NCI-H1694 treated with DMSO at 0.1 percent for 48 hours (cell line): ENCODE measurements around the gene MAST2.
"Not testable (repeated sequence)": the region's sequence is repeated elsewhere in the genome, so short reads cannot be mapped to it uniquely, and the experiment has no call there.

Experiments used
- DNase-seq: peaks from one replicate; lab custom pipeline; 2025; lab: John Stamatoyannopoulos, UW

Gene MAST2

DNA sequence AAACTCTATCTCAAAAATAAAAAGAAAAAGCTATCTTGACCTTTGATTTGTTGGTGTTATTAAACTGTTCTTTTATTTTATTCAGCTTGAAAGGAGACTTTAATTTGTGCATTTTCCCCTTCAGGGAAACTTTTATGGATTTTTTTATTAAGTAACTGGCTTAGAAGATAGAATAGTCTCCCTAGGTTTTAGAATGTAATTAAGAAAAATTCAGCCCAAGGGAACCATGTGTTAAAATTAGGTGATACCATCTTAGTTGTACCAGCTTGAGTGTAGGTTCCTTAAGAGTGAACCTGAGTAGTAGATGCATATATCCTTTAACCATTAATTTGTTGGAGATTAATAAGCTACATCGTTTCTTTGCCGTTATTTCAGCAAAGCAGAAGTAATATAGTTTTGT is 11.4 kb downstream of the MAST2 start:
- DNase-seq: no peak

GRCh38 chr1:45815667-45816458 is 12.5 kb downstream of the MAST2 start:
- no peak for DNase-seq

DNA sequence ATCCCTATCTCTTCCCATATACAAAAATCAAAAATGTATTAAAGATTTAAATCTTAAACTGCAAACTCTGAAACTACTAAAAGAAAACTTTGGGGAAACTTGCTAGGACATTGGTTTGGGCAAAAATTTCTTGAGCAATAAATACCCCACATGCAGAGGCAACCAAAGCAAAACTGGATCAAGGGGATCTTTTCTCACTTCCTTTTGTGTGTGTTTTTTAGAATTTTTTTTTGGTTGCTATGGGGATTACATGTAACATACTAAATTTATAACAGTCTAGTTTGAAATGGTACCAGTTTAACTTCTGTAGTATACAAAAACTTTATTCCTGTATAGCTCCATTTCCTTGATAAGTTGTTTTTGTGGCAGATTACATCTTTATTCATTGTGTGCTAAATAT is 16.8 kb downstream of the MAST2 start:
- DNase-seq: no peak

DNA sequence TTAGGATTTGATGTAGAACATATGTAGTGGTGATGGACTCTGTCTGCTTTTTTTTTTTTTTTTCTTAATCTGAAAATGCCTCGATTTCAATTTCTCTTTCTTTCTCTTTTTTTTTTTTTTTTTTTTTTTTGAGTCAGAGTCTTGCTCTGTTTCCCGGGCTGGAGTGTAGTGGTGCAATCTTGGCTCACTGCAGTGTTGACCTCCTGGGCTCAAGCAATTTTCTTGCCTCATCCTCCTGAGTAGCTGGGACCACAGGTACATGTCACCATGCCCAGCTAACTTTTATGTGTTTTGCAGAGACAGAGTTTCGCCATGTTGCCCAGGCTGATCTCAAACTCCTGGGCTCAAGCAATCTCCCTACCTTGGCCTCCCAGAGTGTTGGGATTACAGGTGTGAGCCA is 17.4 kb downstream of the MAST2 start:
- DNase-seq: no peak

GRCh38 chr1:45822644-45823043 is 19.2 kb downstream of the MAST2 start:
- DNase-seq: no peak

DNA sequence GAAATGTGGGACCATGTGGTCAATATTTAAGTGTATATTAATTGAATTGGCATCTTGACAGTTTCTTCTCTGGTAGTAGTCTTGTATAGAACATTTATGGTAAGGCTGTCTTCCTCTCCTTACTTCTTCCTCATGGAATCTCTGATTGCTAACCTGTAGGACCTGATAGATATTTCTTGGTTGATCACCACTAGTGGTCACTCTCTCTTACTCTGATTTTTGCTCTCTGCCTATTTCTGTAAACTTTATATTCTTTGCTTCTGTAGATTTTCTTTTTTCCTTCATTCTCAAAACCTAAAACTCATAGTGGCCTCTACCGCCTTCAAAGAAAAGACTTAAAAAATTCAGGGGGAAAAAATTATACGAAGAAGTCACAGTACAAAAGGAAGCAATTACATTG is 21.2 kb downstream of the MAST2 start:
- DNase-seq: no peak

DNA sequence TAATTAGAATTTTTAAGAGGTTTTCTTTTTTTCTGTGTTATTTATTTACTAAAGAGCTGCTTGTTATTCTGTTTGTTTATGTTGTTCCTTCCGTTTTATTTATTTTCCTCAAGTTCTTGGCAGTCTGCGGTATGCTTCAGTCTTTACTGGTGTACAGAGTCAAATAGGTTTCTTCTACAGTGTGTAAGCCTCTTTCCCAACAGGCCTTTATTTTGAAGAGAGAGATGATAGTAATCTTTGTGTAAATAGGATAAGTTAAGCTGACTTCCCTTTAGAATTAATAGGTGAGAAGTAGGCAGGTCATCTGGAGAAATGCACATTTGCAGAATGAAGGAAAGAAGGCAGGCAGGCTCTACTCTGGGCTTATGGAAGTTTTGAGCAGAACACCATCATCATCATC is 23.8 kb downstream of the MAST2 start:
- DNase-seq: no peak

DNA sequence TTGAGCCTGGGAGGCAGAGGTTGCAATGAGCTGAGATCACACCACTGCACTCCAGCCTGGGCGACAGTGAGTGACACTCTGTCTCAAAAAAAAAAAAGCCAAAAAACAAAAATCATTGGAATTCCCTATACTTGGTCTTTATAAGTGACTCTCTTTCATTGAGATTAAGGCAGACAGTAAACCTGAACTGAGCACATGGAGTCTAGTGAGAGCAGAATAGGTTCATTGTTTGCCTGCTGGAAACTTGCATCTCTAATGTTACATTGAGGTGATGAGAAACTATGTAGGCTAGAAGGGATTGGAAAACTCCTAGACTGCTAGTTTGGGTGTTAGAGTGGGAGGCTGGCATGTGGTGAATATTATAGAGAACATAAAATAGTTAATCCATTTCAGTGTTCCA is 25.4 kb downstream of the MAST2 start:
- DNase-seq: no peak

DNA sequence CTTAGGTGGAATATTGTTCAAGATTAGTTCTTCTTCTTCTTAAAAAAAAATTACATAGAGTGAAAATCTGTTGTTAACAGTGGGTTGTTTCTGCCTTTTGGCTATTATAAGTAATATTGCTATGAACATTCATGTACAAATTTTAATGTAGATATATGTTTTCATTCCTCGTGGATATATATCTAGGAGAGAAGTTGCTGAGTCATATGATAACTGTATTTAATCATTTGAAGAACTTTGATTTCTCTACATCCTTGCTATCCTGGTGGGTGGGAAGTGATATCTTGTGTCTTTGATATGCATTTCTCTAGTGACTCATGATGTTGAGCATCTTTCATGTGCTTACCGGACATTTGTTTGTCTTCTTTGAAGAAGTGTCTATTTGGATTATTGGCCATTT is 29.9 kb downstream of the MAST2 start:
- DNase-seq: no peak

- no peak for DNase-seq
Observed at GRCh38 chr1:45834689-45835088, 31.3 kb downstream of the MAST2 start.

DNA sequence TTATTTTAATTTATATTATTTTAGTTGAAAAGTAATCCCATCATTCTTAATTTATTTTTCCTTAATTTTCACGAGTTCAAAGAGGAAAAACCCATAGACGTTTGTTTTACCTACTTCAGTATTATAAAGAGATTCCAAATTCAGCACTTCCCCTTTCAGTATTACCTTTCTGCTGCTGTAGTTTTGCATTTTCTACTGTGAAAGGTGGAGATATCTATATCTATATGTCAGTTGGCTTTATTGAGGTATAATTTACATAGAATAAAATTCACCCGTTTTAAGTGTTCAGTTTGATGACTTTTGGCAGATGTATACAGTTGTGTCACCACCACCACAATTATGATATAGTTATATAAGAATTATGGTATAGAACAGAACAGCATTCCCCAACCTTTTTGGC is 33.0 kb downstream of the MAST2 start:
- no peak for DNase-seq

GRCh38 chr1:45836861-45837260 is 33.4 kb downstream of the MAST2 start:
- DNase-seq: not testable (repeated sequence)

DNA sequence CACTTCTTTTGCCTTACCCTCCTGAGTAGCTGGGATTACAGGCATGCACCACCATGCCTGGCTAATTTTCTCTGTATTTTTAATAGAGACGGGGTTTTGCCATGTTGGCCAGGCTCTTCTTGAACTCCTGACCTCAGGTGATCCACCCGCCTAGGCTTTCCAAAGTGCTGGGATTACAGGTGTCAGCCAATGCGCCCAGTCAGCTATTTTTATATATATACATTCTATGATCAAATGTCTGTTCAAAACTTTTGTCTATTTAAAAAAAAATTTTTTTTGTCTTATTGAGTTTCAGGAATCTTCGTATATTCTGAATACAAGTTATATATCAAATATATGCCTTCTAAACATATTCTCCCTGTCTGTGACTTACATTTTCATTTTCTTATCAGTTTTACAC is 34.9 kb downstream of the MAST2 start:
- DNase-seq: not testable (repeated sequence)

GRCh38 chr1:45840704-45841103 is 37.3 kb downstream of the MAST2 start:
- DNase-seq: no peak

DNA sequence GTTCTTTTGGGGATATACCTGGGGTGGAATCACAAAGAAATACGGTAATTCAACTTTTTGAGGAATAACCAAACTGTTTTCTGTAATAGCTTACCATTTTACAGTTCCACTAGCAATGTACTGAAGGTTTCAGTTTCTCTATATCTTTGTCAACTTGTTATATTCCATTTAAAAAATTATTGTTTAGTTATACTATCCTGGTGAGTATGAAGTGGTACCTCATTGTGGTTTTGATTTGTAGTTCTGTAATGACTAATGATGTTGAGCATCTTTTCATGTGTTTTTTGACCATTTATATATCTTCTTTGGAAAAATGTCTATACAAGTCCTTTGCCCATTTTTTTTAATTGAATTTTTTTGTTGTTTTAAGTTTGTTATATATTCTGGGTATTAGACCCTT is 39.4 kb downstream of the MAST2 start:
- DNase-seq: no peak

DNA sequence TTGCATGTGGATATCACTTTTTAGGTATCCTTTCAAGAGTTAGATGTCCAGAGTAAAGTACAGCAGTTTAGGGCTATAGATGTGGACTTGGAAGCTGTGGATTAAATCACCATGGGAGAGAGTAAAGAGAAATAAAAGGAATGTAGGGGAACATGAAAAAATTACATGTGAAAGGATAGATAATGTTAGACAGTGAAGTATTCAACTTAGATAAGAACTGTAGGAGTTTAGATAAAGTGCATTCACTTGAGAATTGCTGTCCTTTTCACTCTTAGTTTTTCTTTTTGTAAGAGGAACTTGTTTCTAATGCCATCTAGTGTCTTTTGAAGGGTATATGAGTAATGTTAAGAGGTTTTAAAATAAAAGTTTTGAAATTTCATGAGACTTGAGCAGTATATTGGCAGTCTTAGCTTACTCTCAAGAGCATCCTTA is 40.1 kb downstream of the MAST2 start:
- no peak for DNase-seq

DNA sequence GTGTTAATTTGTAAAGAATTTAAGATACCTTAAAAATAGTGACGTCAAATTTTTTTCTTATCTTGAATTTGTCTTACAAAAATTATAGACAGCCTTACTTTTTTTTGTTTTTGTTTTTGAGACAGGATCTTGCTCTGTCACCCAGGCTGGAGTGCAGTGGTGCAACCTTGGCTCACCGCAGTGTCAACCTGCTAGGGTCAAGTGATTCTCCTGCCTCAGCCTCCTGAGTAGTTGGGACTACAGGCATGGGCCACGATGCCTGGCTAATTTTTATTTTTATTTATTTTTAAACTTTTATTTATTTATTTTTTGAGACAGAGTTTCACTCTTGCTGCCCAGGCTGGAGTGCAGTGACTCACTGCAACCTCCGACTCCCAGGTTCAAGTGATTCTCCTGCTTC is 40.6 kb downstream of the MAST2 start:
- not testable (repeated sequence) for DNase-seq

- DNase-seq: no peak
Observed at GRCh38 chr1:45846931-45847330, 43.5 kb downstream of the MAST2 start.

- DNase-seq: no peak
Observed at GRCh38 chr1:45848097-45848496, 44.7 kb downstream of the MAST2 start.

- DNase-seq: no peak
Observed at GRCh38 chr1:45848714-45849113, 45.3 kb downstream of the MAST2 start.

- DNase-seq: no peak
Observed at GRCh38 chr1:45850017-45850416, 46.6 kb downstream of the MAST2 start.

DNA sequence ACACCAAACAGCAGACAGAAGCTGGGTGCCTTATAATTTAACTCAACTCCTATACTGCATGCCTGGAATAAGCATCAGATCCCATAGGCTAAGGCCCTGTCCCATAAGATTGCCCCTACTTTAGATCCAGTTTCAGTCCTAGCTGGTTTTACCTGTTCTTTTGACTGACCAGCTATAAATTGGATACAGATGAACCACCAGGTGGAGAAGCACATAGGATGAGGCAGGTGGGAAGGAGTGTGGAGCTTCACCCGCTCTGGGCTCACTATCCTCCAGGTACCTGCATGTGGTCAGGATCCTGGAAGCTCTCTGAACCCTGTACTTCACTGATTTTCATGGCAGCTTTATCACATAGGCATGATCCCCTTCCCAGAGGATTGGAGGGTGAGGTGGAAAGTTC is 51.3 kb downstream of the MAST2 start:
- DNase-seq: no peak

DNA sequence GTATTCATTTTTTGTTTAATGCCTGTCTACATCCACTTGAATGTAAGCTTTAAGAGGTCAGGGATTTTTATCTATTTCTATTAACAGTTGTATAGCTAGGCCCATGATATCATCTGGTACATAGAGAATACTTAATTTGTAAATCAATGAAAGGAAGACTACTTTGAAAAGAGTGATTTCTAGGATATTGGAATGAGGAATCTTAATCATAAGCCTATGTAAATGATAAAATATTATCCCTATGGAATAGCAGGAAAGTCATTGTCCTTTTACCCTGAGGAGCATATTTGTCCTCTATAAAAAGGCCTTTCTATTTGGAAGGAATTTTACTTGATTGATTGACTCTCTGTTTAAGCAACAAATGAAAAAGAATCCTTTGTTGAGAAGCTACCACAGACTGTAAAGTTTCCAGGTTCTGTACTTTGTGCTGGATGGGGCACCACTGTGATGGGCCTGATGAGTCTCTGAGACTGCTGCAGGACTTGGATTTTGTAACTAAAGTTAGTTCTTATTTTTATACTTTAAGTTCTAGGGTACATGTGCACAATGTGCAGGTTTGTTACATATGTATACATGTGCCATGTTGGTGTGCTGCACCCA is 53.8 kb downstream of the MAST2 start:
- no peak for DNase-seq
